Measurements from ENCODE around the gene MTOR.
A peak's percentile ranks its signal among the peaks of the same experiment; 100 is the strongest.
"Not testable (repeated sequence)": the region's sequence is repeated elsewhere in the genome, so short reads cannot be mapped to it uniquely, and the experiment has no call there.

MTOR gene

DNA sequence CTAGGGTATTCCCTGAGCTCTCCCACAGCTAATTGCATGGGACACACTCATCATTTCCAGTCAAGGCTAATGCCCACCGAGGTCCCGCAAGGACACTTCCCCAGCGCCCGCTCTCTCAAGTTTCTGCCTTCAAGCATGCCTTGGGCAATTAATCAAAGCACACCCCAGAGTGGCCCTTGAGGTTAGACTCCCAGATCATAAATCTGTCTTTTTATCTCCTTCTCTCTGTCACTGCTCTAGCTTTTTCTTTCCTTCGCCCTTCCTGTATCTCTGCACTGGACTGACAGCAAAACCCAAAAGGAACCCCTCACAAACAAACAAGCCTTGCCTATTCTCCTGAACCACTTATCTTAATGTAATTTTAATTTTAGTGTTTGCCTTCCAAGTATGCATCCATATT lies 154.8 kb downstream of the MTOR start:
- DNase-seq (ENCODE audit: low read depth): no peak

DNA sequence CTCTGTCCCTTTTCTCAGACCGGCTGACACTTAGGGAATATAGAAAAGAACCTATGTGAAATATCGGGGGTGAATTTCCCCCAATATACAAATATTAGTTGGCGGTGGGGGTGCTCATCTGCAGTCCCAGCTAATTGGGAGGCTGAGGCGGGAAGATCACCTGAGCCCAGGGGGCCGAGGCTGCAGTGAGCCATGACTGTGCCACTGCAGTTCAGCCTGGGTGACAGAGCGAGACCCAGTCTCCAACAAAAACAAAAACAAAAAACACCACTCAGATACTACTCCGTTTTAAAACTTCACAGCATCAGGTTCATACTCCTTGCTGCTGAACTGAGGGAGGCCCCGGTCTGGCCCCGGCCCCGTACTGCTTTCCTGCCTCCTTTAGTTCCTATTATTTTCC lies 156.8 kb downstream of the MTOR start:
- no peak for DNase-seq (ENCODE audit: low read depth)

DNA sequence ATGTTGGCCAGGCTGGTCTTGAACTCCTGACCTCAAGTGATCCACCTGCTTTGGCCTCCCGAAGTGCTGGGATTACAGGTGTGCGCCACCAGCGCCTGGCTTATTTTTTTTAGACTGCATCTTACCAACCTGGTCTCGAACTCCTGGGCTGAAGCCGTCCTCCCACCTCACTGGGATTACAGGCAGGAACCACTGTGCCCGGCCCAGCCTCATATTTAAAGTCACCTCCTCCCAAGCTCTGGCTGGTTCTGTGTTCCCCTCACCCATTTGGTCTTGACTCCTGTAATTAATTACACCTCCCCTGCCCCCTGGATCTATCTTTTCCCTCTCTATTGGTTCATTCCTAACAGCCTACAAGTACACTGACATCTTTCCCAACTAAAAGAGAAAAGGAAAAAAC lies 161.0 kb downstream of the MTOR start:
- DNase-seq (ENCODE audit: low read depth): no peak

DNA sequence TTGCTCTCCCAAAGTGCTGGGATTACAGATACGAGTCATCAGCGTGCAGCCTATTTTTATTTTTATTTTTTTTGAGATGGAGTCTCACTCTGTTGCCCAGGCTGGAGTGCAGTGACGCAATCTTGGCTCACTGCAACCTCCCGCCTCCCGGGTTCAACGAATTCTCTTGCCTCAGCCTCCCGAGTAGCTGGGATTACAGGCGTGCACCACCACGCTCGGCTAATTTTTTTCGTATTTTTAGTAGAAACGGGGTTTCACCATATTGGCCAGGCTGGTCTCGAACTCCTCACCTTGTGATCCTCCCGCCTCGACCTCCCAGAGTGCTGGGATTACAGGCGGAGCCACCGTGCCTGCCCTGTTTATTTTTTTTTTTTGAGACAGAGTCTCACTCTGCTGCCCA lies 161.5 kb downstream of the MTOR start:
- not testable (repeated sequence) for DNase-seq (ENCODE audit: low read depth)

- no peak for DNase-seq (ENCODE audit: low read depth)
Observed at GRCh38 chr1:11100149-11100493, 162.2 kb downstream of the MTOR start.

DNA sequence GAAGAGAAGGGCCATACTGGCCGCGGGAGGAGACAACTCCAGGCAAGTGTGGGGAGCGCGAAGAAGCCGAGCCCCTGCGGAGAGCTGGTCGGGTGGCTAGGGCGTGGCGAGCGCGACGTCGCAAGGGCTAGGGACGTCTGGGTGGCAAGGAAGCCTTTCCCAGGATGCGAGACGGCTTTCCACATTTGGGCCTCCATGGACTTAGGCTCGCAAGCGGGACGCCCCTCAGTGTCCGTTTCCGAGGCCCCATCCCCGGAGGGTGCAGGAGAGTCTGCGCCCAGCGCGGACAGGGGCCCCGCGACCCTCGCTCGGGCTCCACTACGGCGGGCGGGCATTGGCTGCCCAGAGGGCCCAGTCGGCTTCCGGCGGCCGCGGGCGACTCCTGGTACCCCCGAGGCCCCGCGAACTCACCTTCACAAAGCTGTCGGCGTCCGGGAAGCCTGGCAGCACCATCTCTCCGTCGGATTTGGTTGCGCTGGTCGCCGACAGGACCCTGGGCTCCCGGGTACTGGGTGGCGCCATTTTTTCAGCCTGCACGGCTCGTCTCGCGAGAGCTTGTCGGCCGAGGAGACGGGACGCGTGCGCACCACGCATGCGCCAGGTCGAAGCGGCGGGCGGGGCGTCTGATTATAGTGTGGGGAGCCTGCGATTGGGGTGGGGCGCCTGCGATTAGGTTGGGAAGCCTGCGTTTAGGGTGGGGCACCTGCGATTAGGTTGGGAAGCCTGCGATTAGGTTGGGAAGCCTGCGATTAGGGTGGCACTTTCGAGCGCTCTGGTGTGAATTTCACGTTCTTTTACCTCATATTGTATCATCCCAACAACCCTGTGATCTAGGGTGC lies 162.8 kb downstream of the MTOR start, which contains the start of gene EXOSC10:
Gene EXOSC10 (minus strand): TSS at position 560 of the 839 bp plus-strand sequence. CDS start 38 bp downstream, at position 522.
- peak; percentile 93 for DNase-seq (ENCODE audit: low read depth)

DNA sequence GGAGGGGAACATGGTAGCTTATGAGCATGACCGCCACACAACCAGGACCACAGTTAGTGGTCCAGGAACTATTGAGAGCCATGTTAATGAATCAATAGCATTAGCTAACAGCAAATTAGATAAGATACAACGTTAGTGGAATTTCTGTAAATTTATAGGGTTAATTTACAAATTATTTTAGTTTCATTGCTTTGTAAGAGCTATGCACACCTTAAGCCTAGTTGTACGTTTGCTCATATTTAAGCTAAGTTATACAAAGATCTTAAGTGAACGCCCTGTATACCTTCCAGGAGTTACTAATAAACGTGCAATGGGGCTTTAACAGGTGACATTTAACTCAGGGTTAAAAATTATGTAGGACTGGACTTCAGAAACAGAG lies 163.4 kb downstream of the MTOR start:
- DNase-seq (ENCODE audit: low read depth): no peak

GRCh38 chr1:11083784-11084183 lies 178.6 kb downstream of the MTOR start:
- not testable (repeated sequence) for DNase-seq (ENCODE audit: low read depth)

GRCh38 chr1:11080931-11081330 lies 181.4 kb downstream of the MTOR start:
- DNase-seq (ENCODE audit: low read depth): no peak

GRCh38 chr1:11078631-11079030 lies 183.7 kb downstream of the MTOR start:
- DNase-seq (ENCODE audit: low read depth): no peak

DNA sequence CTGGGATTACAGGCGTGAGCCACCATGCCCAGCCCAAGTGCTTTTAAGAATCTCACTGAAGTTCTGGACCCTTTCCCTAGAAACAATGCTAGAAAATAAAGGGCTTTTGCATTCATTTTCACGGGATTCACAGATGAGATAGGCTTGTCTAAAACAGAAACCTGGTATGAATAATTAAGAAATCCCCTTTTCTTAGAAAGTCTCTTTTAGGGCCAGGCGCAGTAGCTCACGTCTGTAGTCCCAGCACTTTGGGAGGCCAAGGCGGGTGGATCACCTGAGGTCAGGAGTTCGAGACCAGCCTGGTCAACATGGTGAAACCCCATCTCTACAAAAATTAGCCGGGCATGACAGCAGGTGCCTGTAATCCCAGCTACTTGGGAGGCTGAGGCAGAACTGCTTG lies 189.0 kb downstream of the MTOR start:
- not testable (repeated sequence) for DNase-seq (ENCODE audit: low read depth)

DNA sequence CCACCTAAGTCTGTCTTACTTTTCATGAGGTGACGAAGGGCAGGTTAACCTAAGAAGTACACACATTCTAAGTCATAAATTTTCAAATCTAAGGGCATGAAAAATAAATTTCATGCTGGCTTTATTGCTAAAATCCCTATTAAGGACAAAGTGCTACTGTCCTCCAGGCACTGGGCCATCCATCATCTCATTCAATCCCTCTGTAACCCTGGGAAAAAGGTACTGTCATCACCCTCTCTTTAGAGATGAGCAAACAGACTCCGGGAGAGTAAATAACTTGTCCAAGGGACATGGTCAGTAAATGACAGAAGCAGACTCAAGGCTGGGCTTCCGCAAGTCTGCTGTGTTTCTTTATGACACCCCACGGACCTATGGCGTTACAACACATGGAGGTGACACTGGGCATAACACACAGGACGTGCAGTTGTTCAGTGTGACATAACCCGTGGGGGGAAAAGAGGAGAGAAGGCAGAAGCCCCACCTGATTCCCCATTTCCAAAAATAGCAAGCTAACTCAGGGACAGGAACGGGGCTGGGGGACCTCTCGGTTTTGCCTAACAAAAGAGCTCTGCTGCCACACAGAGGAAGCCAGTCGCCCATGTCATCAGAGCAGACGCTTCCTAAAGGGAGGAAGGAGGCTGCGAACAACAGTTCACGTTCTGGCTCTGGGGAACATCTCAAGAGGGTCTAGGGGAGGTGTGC lies 190.0 kb downstream of the MTOR start:
- no peak for DNase-seq (ENCODE audit: low read depth)

DNA sequence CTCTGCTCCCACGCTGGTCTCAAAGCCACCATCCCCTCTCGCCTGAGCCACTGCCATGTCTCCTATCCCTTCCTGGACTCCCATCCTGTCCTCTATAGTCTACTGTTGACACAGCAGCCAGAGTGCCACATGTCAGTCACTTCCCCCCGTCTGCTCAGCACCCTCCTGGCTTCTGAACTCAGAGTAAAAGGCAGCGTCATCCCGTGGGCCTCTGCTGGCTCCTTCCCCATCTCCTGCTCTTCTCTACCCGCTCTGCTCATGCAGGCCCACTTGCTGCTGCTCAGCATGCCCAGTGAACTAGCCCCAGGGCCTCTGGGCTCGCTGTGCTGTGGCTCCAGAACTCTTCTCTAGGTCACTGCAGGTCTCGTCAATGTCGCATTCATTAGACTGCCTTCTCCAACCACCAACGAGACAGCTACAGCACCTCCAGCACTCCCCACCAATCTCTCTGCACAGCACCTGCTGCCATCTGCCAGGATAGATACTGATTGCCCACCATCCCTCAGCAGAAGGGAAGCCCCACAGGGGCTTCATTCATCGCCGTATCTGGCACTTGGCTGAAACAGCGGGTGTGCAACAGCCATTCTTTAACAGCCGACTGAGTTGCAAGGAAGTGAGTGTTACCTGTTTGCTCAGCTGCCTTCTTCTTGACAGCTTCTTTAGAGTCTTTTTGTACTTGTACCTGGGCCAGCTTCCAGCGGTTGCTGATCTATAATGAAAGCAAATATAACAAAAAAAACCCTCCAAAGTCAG lies 190.7 kb downstream of the MTOR start:
- no peak for DNase-seq (ENCODE audit: low read depth)

DNA sequence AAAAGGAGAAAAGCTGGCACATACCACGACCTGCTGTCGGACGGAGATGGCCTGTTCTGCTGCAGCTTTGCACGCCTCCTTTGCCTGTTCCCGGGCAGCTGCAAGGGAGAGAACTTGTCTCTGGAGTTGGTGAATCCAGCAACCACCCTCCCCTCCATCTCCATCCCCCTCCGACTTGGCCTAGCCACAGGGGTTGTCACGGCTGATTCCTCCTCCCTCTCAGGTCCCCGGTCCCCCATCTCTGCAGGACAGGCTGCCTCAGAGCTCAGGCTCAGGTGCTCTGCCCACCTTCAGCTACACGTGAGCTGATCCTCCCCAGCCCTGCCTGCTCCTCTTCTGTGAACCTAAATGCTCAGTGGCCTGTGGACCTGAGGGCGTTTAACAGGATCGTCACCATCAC lies 191.5 kb downstream of the MTOR start:
- no peak for DNase-seq (ENCODE audit: low read depth)

GRCh38 chr1:11068600-11069473 lies 193.5 kb downstream of the MTOR start:
- no peak for DNase-seq (ENCODE audit: low read depth)

- no peak for DNase-seq (ENCODE audit: low read depth)
Observed at GRCh38 chr1:11067716-11068599, 194.4 kb downstream of the MTOR start.

- DNase-seq (ENCODE audit: low read depth): no peak
Observed at GRCh38 chr1:11065796-11066195, 196.6 kb downstream of the MTOR start.

DNA sequence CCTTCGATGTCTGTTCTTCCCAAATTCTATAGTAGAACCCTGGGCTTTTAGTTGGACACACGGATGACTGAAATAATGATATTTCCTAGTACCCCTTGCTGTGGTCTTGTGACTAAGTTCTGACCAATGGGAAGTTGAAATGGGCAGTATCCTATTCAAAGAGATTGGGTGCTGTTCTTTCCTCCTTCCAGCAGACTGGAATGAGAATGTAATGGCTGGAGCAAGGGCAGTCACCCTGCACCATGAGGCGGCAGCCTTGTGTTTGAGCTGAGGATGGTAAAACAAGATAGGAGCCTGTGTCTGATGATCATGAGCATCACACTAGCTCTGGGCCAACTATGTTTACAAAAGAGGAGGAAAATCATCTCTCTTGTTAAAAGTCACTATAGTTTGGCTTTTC lies 197.4 kb downstream of the MTOR start:
- DNase-seq (ENCODE audit: low read depth): no peak

DNA sequence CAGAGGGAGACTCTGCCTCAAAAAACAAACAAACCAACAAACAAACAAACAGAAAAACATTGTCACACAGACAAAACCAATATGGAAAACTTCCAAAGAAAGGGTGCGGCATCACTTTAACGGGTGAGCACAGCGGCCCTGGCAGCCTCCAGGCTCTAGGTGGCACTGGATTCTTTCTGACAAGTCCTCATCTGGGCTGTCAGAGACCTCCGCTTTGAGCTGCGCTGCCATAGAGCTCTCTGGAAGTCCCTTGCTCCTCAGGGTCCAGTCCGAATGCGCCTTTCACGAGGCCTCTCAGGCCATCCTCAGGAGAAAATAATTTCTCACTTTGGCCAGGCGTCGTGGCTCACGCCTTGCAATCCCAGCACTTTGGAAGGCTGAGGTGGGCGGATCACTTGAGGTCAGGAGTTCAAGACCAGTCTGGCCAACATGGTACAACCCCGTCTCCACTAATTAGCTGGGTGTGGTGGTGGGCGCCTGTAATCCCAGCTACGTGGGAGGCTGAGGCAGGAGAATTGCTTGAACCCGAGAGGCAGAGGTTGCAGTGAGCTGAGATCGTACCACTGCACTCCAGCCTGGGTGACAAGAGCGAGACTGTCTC lies 198.3 kb downstream of the MTOR start:
- DNase-seq (ENCODE audit: low read depth): not testable (repeated sequence)

GRCh38 chr1:11062965-11063401 lies 199.4 kb downstream of the MTOR start:
- DNase-seq (ENCODE audit: low read depth): no peak
